Osteoblast (primary cell): ENCODE data around the gene RCAN2. TPM values are rescaled to one million over a fixed set of nuclear protein-coding genes. Genes with fewer than 3 reads are reported as not detected.

Experiments used
- DNase-seq: peaks from one replicate; pipeline ENCODE4 v3.0.0; 2011; ENCODE audit warnings: low spot score, mixed read lengths; ENCODE audit not compliant: insufficient read length; ENCODE audit errors: missing footprints
- H2AFZ ChIP-seq: 2 replicates; pipeline ENCODE4 v1.6.0; 2011; ENCODE audit warnings: mild to moderate bottlenecking, low read length
- H3K27ac ChIP-seq: 2 replicates; pipeline ENCODE4 v1.5.1; 2011; ENCODE audit warnings: mild to moderate bottlenecking, low read depth, low read length, moderate library complexity
- H3K27me3 ChIP-seq: 2 replicates; pipeline ENCODE4 v1.6.0; 2012; ENCODE audit warnings: mild to moderate bottlenecking, control low read depth, inconsistent platforms, low read length, moderate library complexity; ENCODE audit not compliant: insufficient read depth
- H3K36me3 ChIP-seq: 2 replicates; pipeline ENCODE4 v1.5.1; 2011; ENCODE audit warnings: mild to moderate bottlenecking, low read length, control low read depth, moderate library complexity; ENCODE audit not compliant: insufficient read depth
- H3K4me1 ChIP-seq: 2 replicates; pipeline ENCODE4 v1.5.1; 2011; ENCODE audit warnings: mild to moderate bottlenecking, low read length, control low read depth, moderate library complexity; ENCODE audit not compliant: insufficient read depth
- H3K4me2 ChIP-seq: 2 replicates; pipeline ENCODE4 v1.6.0; 2011; ENCODE audit warnings: mild to moderate bottlenecking, low read length; ENCODE audit not compliant: insufficient read depth
- H3K4me3 ChIP-seq: fragments of 200-600 bp; sonication (generic); 3 replicates; pipeline ENCODE4 v1.5.1; 2012; ENCODE audit warnings: mild to moderate bottlenecking, low read length, inconsistent platforms; ENCODE audit not compliant: insufficient read depth
- H3K79me2 ChIP-seq: 2 replicates; pipeline ENCODE4 v1.6.0; 2012; ENCODE audit warnings: mild to moderate bottlenecking, low read length, control low read depth, inconsistent platforms; ENCODE audit not compliant: insufficient read depth
- H3K9me3 ChIP-seq: 2 replicates; pipeline ENCODE4 v1.5.1; 2011; ENCODE audit warnings: low read depth, low read length, control low read depth
- H4K20me1 ChIP-seq: 2 replicates; pipeline ENCODE4 v1.6.0; 2012; ENCODE audit warnings: mild to moderate bottlenecking, low read length, control low read depth; ENCODE audit not compliant: insufficient read depth
- CTCF ChIP-seq: IDR thresholded peaks from 2 replicates; pipeline ENCODE4 v1.5.1; 2011; ENCODE audit warnings: mild to moderate bottlenecking, low read depth, low read length, moderate library complexity; ENCODE audit errors: extremely low read depth
- total RNA-seq: library from RNA; depleted of rRNA; stranded (reverse); fragments of >200 nt; gene quantifications from 2 replicates; pipeline ENCODE4 v1.2.3, GENCODE V29; 2012

Gene RCAN2
- total RNA-seq, 1 donor: 14.1 TPM

- H3K4me2 ChIP-seq: peak overlapping the region; percentile 2
- no peak overlapping the region for H3K27ac ChIP-seq
- no peaks in the 10 kb centered on the region for H3K9me3 ChIP-seq
- H2AFZ ChIP-seq: no peak overlapping the region
- no peaks in the 10 kb centered on the region for H3K36me3 ChIP-seq
- no peaks in the 10 kb centered on the region for H4K20me1 ChIP-seq
- peaks cover 3% of the 10 kb centered on the region for H3K27me3 ChIP-seq
- H3K4me1 ChIP-seq: peaks cover 15% of the 10 kb centered on the region
- no peak overlapping the region for H3K4me3 ChIP-seq
- H3K79me2 ChIP-seq: no peaks in the 10 kb centered on the region
- no peak for DNase-seq
- no peak for TF ChIP-seq CTCF
These were observed 37.9 kb upstream of the RCAN2 start for GRCh38 chr6:46528961-46529750.

GRCh38 chr6:46526607-46527006 lies 35.4 kb upstream of the RCAN2 start:
- Histone ChIP-seq H3K36me3 (no peaks in the 10 kb centered on the region), H2AFZ (no peak overlapping the region), H4K20me1 (no peaks in the 10 kb centered on the region), H3K4me1 (peaks cover 15% of the 10 kb centered on the region), H3K27me3 (peaks cover 3% of the 10 kb centered on the region), H3K27ac (no peak overlapping the region), H3K4me3 (no peak overlapping the region), H3K4me2 (no peak overlapping the region), H3K9me3 (no peaks in the 10 kb centered on the region), H3K79me2 (no peaks in the 10 kb centered on the region)
- TF ChIP-seq CTCF: no peak
- DNase-seq: no peak

- Histone ChIP-seq H3K36me3 (no peaks in the 10 kb centered on the region), H4K20me1 (no peaks in the 10 kb centered on the region), H3K4me1 (peaks cover 15% of the 10 kb centered on the region), H3K4me2 (no peak overlapping the region), H3K27me3 (peaks cover 3% of the 10 kb centered on the region), H2AFZ (no peak overlapping the region), H3K4me3 (no peak overlapping the region), H3K27ac (no peak overlapping the region), H3K9me3 (no peaks in the 10 kb centered on the region), H3K79me2 (no peaks in the 10 kb centered on the region)
- no peak for DNase-seq
- no peak for TF ChIP-seq CTCF
These were observed 34.3 kb upstream of the RCAN2 start for GRCh38 chr6:46525583-46525982.

GRCh38 chr6:46521464-46521971 lies 30.3 kb upstream of the RCAN2 start:
- no peak for TF ChIP-seq CTCF
- no peaks in the 10 kb centered on the region for H4K20me1 ChIP-seq
- peaks cover 3% of the 10 kb centered on the region for H3K27me3 ChIP-seq
- H2AFZ ChIP-seq: no peak overlapping the region
- no peaks in the 10 kb centered on the region for H3K4me1 ChIP-seq
- no peak overlapping the region for H3K27ac ChIP-seq
- no peak overlapping the region for H3K4me3 ChIP-seq
- H3K9me3 ChIP-seq: no peaks in the 10 kb centered on the region
- no peak for DNase-seq
- H3K36me3 ChIP-seq: no peaks in the 10 kb centered on the region
- H3K79me2 ChIP-seq: no peaks in the 10 kb centered on the region
- H3K4me2 ChIP-seq: no peak overlapping the region
